Kidney tubule cell (primary cell): Measurements from ENCODE around the gene GPSM3.
"Not testable (repeated sequence)": the region's sequence is repeated elsewhere in the genome, so short reads cannot be mapped to it uniquely, and the experiment has no call there.

Experiments
- DNase-seq: peaks from one replicate; pipeline ENCODE4 v3.0.0-alpha.2; 2018; ENCODE audit warnings: low spot score

Gene GPSM3

GRCh38 chr6:32192608-32193039 lies at the start of gene GPSM3:
GPSM3 (minus strand) TSS chr6:32192643; CDS start chr6:32192513, 130 bp downstream.
- no peak for DNase-seq

GRCh38 chr6:32240686-32241085 lies 48.2 kb upstream of the GPSM3 start:
- DNase-seq, result no peak

GRCh38 chr6:32239462-32239861 lies 47.0 kb upstream of the GPSM3 start:
- no peak for DNase-seq

- no peak for DNase-seq
Measured at GRCh38 chr6:32234934-32235333, 42.5 kb upstream of the GPSM3 start.

- DNase-seq, result no peak
Measured at GRCh38 chr6:32226434-32226833, 34.0 kb upstream of the GPSM3 start.

- no peak for DNase-seq
Measured at GRCh38 chr6:32224696-32225095, 32.3 kb upstream of the GPSM3 start.

- no peak for DNase-seq
Measured at GRCh38 chr6:32223258-32224235, 31.1 kb upstream of the GPSM3 start, which contains the start of gene NOTCH4. NOTCH4 (minus strand) TSS chr6:32224067; CDS start chr6:32223928, 139 bp downstream.

- DNase-seq, result no peak
Measured at GRCh38 chr6:32222333-32223230, 30.1 kb upstream of the GPSM3 start.

- DNase-seq, result no peak
Measured at GRCh38 chr6:32220021-32220420, 27.6 kb upstream of the GPSM3 start.

- no peak for DNase-seq
Measured at GRCh38 chr6:32218167-32218566, 25.7 kb upstream of the GPSM3 start.

- DNase-seq, result no peak
Measured at GRCh38 chr6:32216998-32217397, 24.6 kb upstream of the GPSM3 start.

GRCh38 chr6:32216285-32216684 lies 23.8 kb upstream of the GPSM3 start:
- DNase-seq, result no peak

- DNase-seq, result no peak
Measured at GRCh38 chr6:32215617-32216016, 23.2 kb upstream of the GPSM3 start.

GRCh38 chr6:32214126-32214525 lies 21.7 kb upstream of the GPSM3 start:
- no peak for DNase-seq

GRCh38 chr6:32213649-32214048 lies 21.2 kb upstream of the GPSM3 start:
- no peak for DNase-seq

- DNase-seq, result no peak
Measured at GRCh38 chr6:32212076-32212760, 19.8 kb upstream of the GPSM3 start.

GRCh38 chr6:32211432-32211831 lies 19.0 kb upstream of the GPSM3 start:
- DNase-seq, result not testable (repeated sequence)

- no peak for DNase-seq
Measured at GRCh38 chr6:32210191-32210601, 17.8 kb upstream of the GPSM3 start.

- DNase-seq, result no peak
Measured at GRCh38 chr6:32208996-32209395, 16.6 kb upstream of the GPSM3 start.

GRCh38 chr6:32204268-32204715 lies 11.8 kb upstream of the GPSM3 start:
- DNase-seq, result no peak

- DNase-seq, result no peak
Measured at GRCh38 chr6:32203426-32204267, 11.2 kb upstream of the GPSM3 start.
